AG10803 (cell line): ENCODE results near the gene CCDC200.

ENCODE experiments used
- DNase-seq: peaks from one replicate; pipeline ENCODE4 v3.0.0; 2010; ENCODE audit warnings: low read depth
- H3K4me3 ChIP-seq: 2 replicates; pipeline ENCODE4 v1.5.1; 2011; ENCODE audit warnings: mild to moderate bottlenecking, low read length, control low read depth
- CTCF ChIP-seq: conservative IDR thresholded peaks from 2 replicates; pipeline ENCODE4 v1.5.1; 2011; ENCODE audit warnings: mild to moderate bottlenecking, low read length, control low read depth, inconsistent platforms

The CCDC200 gene

GRCh38 chr17:43216369-43216761 lies 12.1 kb downstream of the CCDC200 start:
- DNase-seq: no peak
- no peak overlapping the region for H3K4me3 ChIP-seq
- no peak for TF ChIP-seq CTCF

GRCh38 chr17:43215341-43215740 lies 13.1 kb downstream of the CCDC200 start:
- TF ChIP-seq CTCF: no peak
- no peak overlapping the region for H3K4me3 ChIP-seq
- no peak for DNase-seq

GRCh38 chr17:43213545-43213944 lies 14.9 kb downstream of the CCDC200 start:
- DNase-seq: no peak
- no peak overlapping the region for H3K4me3 ChIP-seq
- TF ChIP-seq CTCF: no peak

- DNase-seq: peak; percentile 22
- TF ChIP-seq CTCF: no peak
Measured at GRCh38 chr17:43212641-43213490, 15.6 kb downstream of the CCDC200 start.

GRCh38 chr17:43211480-43212402 lies 16.7 kb downstream of the CCDC200 start, which contains the start of gene TMEM106A:
Gene TMEM106A (plus strand): TSS chr17:43211875. CDS start chr17:43213042, 1,167 bp downstream.
- H3K4me3 ChIP-seq: peak within 1 kb of the TSS; percentile 71
- DNase-seq: peak; percentile 88
- TF ChIP-seq CTCF: peak; percentile 46

More at GRCh38 chr17:43212641-43213490, 15.6 kb downstream of the CCDC200 start:
- H3K4me3 ChIP-seq: peak overlapping the region; percentile 71

- no peak for TF ChIP-seq CTCF
- H3K4me3 ChIP-seq: peak overlapping the region; percentile 71
- no peak for DNase-seq
Measured at GRCh38 chr17:43211123-43211479, 17.3 kb downstream of the CCDC200 start.
